Type B pancreatic cell (in vitro differentiated cells): ENCODE data around the gene NDUFAF5. TPM values are rescaled to one million over a fixed set of nuclear protein-coding genes. Genes with fewer than 3 reads are reported as not detected.

Experiments used
- DNase-seq: peaks from one replicate; pipeline ENCODE4 v3.0.0; 2021; ENCODE audit warnings: mixed read lengths; ENCODE audit not compliant: unreplicated experiment; ENCODE audit errors: extremely low spot score
- H3K27ac Mint-ChIP-seq: 2 replicates; pipeline ENCODE4 v1.8.0; 2021; ENCODE audit warnings: mild to moderate bottlenecking, mixed read lengths
- H3K27me3 Mint-ChIP-seq: 2 replicates; pipeline ENCODE4 v1.8.0; 2021; ENCODE audit warnings: mixed read lengths
- H3K36me3 Mint-ChIP-seq: 2 replicates; pipeline ENCODE4 v1.8.0; 2021; ENCODE audit warnings: mixed read lengths
- H3K4me1 Mint-ChIP-seq: one replicate; pipeline ENCODE4 v1.8.0; 2021; ENCODE audit warnings: mixed read lengths; ENCODE audit not compliant: unreplicated experiment
- H3K4me3 Mint-ChIP-seq: 2 replicates; pipeline ENCODE4 v1.8.0; 2021; ENCODE audit warnings: mild to moderate bottlenecking, mixed read lengths
- H3K9me3 Mint-ChIP-seq: 2 replicates; pipeline ENCODE4 v1.8.0; 2021; ENCODE audit warnings: mixed read lengths
- total RNA-seq: library from RNA; stranded (reverse); gene quantifications from 2 replicates; pipeline ENCODE4 v1.2.1, GENCODE V29; 2021; ENCODE audit warnings: low replicate concordance
- TF ChIP-seq, protein P1 (sequence below): fragments of 200-600 bp; sonication (generic); conservative IDR thresholded peaks from 2 replicates; pipeline ENCODE4 v1.5.0; 2021; ENCODE audit warnings: antibody characterized with exemption, mild to moderate bottlenecking

Gene NDUFAF5
- total RNA-seq, 1 donor from 2014 or later, result 26.1 TPM

DNA sequence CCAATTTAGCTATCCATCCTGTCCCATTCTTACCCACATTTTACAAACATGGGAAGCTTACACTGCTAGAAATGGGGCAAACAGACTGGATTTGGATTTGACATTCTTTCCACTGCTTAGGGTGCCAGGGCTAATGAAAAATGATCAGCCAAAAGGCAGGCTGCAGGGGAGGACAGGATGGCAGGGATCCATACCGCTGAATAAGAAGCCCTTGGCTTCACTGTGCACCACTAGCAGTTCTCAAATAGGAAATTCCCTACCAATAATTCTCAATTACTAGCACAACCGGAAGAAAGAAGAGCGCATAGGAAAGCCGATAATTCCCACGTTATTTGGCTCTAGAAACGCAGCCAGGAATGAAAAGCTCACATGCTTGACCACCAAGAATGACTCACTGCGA lies 73.1 kb downstream of the NDUFAF5 start:
- Mint-ChIP-seq H3K4me3 (no peak overlapping the region), H3K27ac (no peak overlapping the region), H3K4me1 (no peaks in the 10 kb centered on the region), H3K36me3 (no peaks in the 10 kb centered on the region), H3K9me3 (no peaks in the 10 kb centered on the region), H3K27me3 (no peaks in the 10 kb centered on the region)
- TF ChIP-seq, protein P1, sequence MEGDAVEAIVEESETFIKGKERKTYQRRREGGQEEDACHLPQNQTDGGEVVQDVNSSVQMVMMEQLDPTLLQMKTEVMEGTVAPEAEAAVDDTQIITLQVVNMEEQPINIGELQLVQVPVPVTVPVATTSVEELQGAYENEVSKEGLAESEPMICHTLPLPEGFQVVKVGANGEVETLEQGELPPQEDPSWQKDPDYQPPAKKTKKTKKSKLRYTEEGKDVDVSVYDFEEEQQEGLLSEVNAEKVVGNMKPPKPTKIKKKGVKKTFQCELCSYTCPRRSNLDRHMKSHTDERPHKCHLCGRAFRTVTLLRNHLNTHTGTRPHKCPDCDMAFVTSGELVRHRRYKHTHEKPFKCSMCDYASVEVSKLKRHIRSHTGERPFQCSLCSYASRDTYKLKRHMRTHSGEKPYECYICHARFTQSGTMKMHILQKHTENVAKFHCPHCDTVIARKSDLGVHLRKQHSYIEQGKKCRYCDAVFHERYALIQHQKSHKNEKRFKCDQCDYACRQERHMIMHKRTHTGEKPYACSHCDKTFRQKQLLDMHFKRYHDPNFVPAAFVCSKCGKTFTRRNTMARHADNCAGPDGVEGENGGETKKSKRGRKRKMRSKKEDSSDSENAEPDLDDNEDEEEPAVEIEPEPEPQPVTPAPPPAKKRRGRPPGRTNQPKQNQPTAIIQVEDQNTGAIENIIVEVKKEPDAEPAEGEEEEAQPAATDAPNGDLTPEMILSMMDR, result no peak
- no peak for DNase-seq

DNA sequence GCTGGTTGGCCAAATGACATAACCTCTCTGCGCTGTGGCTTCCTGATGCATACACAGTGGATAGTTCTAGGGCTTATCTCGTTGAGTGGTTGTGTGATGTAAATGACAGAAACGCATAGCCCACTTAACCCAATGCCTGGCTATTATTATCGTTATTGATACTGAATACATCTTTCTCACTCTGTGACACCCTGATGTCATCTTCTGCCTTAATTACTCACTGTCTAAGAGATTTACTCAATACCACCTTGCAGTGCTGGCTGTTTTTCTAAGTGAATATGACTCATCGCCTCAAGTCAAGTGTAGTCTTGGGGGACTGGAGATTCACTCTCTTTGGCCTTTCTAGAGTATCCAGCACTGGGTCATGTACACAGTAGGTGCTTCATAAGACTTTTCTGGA lies 73.6 kb downstream of the NDUFAF5 start:
- Mint-ChIP-seq H3K4me3 (no peak overlapping the region), H3K36me3 (no peaks in the 10 kb centered on the region), H3K27ac (no peak overlapping the region), H3K27me3 (no peaks in the 10 kb centered on the region), H3K9me3 (no peaks in the 10 kb centered on the region), H3K4me1 (no peaks in the 10 kb centered on the region)
- DNase-seq, result no peak
- TF ChIP-seq, protein P1, result no peak

DNA sequence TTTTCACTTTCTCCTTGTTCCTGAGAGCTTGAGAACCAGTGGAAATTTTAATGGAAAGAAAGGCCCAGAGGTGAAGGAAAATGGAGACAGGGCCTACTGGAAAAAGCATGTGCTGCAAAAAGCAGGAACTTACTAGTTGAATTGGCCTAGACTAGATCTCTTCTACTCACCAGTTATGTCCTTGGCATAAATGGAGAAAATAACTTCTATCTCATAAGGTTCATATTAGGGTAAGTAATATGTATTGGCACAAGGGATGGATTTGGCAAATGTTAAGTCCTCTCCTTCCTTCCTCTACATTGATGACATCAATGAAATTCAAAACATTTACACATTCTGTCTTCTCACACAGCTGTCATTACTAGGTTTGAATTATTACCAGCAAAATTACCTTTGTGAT lies 74.0 kb downstream of the NDUFAF5 start:
- Mint-ChIP-seq H3K36me3 (no peaks in the 10 kb centered on the region), H3K27ac (no peak overlapping the region), H3K4me1 (no peaks in the 10 kb centered on the region), H3K9me3 (no peaks in the 10 kb centered on the region), H3K4me3 (no peak overlapping the region), H3K27me3 (no peaks in the 10 kb centered on the region)
- no peak for DNase-seq
- TF ChIP-seq, protein P1, result no peak

DNA sequence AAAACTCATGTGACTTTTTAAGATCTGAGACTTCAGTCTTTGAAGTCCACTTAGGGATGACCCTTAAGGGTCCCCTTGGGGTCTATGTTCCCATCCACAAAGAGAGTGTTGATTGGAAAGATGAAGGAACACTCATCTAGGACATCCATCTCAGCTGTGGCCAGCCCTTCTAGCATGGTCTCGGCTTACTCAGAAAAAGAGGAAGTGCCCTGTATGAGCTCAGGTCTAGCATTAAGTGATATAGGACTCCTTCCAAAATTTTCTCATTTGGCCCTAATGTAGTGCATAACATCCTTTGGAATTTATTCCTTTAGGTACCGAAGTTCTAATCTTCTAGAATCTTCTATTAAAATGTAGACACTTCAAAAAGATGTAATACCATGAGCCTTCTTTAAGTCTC lies 77.4 kb downstream of the NDUFAF5 start:
- Mint-ChIP-seq H3K4me1 (peaks cover 7% of the 10 kb centered on the region), H3K4me3 (no peak overlapping the region), H3K27me3 (no peaks in the 10 kb centered on the region), H3K27ac (no peak overlapping the region), H3K36me3 (no peaks in the 10 kb centered on the region), H3K9me3 (no peaks in the 10 kb centered on the region)
- TF ChIP-seq, protein P1, result no peak
- DNase-seq, result no peak

DNA sequence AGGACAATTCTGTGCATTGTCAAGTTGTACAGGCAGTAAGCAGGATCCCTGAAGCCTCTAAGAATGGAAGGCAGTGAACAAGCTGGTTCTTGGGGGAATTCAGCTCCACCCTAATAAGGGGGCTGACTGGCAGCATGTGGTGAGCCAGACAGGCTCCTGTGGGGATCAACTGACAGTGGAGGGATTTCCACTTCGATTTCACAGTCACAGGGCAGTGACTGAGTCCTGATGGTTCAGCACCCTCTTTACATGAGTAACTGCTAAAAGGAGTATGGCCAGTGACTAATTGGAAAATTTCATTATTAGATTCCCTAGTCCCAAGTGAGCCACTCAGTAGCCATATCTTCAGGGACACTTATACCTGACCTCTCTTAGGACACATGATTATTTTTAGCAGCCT lies 78.4 kb downstream of the NDUFAF5 start:
- no peak overlapping the region for H3K4me3 Mint-ChIP-seq
- H3K4me1 Mint-ChIP-seq, result peaks cover 7% of the 10 kb centered on the region
- H3K27me3 Mint-ChIP-seq, result no peaks in the 10 kb centered on the region
- no peaks in the 10 kb centered on the region for H3K36me3 Mint-ChIP-seq
- DNase-seq, result no peak
- no peaks in the 10 kb centered on the region for H3K9me3 Mint-ChIP-seq
- TF ChIP-seq, protein P1, result no peak
- H3K27ac Mint-ChIP-seq, result no peak overlapping the region

DNA sequence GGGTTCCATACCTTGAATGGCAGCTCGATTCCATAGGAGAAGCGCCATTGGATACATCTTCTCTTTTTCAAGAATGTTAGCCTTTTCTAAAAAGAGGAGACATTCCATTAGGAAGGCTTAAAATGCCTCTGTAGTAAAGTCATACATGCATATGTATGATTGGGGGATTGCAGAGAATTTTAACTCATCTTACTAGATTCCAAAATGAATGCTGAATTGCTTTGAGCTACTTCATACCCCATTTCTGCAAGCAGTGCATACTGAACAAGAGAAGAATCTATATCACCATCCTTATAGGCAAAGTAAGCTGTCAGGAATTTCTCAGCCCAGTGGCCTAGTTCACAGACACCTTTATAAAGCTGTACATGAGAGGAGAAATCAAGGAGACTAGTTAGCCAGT lies 80.3 kb downstream of the NDUFAF5 start:
- H3K4me1 Mint-ChIP-seq, result peaks cover 7% of the 10 kb centered on the region
- no peak overlapping the region for H3K4me3 Mint-ChIP-seq
- H3K36me3 Mint-ChIP-seq, result no peaks in the 10 kb centered on the region
- H3K27me3 Mint-ChIP-seq, result no peaks in the 10 kb centered on the region
- H3K9me3 Mint-ChIP-seq, result no peaks in the 10 kb centered on the region
- H3K27ac Mint-ChIP-seq, result no peak overlapping the region
- no peak for DNase-seq
- TF ChIP-seq, protein P1, result no peak
